NK-92 (cell line): ENCODE data around the gene FALEC.

ENCODE experiments used
- DNase-seq: peaks from one replicate; lab custom pipeline; 2025; ENCODE audit not compliant: unreplicated experiment; lab: John Stamatoyannopoulos, UW

The FALEC gene

GRCh38 chr1:150544204-150544603 is 28.7 kb downstream of the FALEC start:
- no peak for DNase-seq

GRCh38 chr1:150545486-150546032 is 30.0 kb downstream of the FALEC start:
- no peak for DNase-seq

GRCh38 chr1:150546294-150546937 is 30.9 kb downstream of the FALEC start:
- DNase-seq, result no peak

- DNase-seq, result no peak
Measured at GRCh38 chr1:150548324-150548631, 32.7 kb downstream of the FALEC start.

GRCh38 chr1:150548632-150549495 is 33.3 kb downstream of the FALEC start, which contains the start of gene ADAMTSL4:
ADAMTSL4 (plus strand) TSS chr1:150549408; CDS start chr1:150552289, 2,881 bp downstream.
- DNase-seq, result no peak

GRCh38 chr1:150549496-150550221 is 34.1 kb downstream of the FALEC start:
- no peak for DNase-seq

GRCh38 chr1:150550222-150551050 is 34.9 kb downstream of the FALEC start:
- no peak for DNase-seq

- no peak for DNase-seq
Measured at GRCh38 chr1:150551051-150551783, 35.7 kb downstream of the FALEC start.

- no peak for DNase-seq
Measured at GRCh38 chr1:150551784-150552127, 36.2 kb downstream of the FALEC start.

GRCh38 chr1:150552128-150552910 is 36.8 kb downstream of the FALEC start:
- DNase-seq, result no peak

GRCh38 chr1:150552911-150553289 is 37.3 kb downstream of the FALEC start:
- no peak for DNase-seq

GRCh38 chr1:150553392-150554085 is 38.0 kb downstream of the FALEC start:
- no peak for DNase-seq

GRCh38 chr1:150554086-150554452 is 38.5 kb downstream of the FALEC start:
- no peak for DNase-seq

GRCh38 chr1:150555198-150555970 is 39.8 kb downstream of the FALEC start:
- no peak for DNase-seq

- no peak for DNase-seq
Measured at GRCh38 chr1:150555971-150556865, 40.7 kb downstream of the FALEC start.

- DNase-seq, result no peak
Measured at GRCh38 chr1:150557065-150557600, 41.6 kb downstream of the FALEC start.

- DNase-seq, result no peak
Measured at GRCh38 chr1:150557813-150558212, 42.3 kb downstream of the FALEC start.
